MM.1S (cell line): ENCODE data around the gene NETO1.

Experiments used
- DNase-seq: peaks from one replicate; pipeline ENCODE4 v3.0.0-alpha.2; 2015
- H2AFZ ChIP-seq: fragments of 300-600 bp; sonication (generic); 2 replicates; pipeline ENCODE4 v1.6.0; 2016; ENCODE audit warnings: antibody characterized with exemption, low read length
- H3F3A ChIP-seq: fragments of 300-600 bp; sonication (generic); 2 replicates; pipeline ENCODE4 v1.6.1; 2016; ENCODE audit warnings: mild to moderate bottlenecking, antibody characterized with exemption, low read length, moderate library complexity, mixed read lengths; ENCODE audit not compliant: insufficient read depth
- H3K27ac ChIP-seq: fragments of 300-600 bp; sonication (generic); 2 replicates; pipeline ENCODE4 v1.5.1; 2016; ENCODE audit warnings: mild to moderate bottlenecking, low read length
- H3K27me3 ChIP-seq: fragments of 300-600 bp; sonication (generic); replicated peaks from 2 replicates; pipeline ENCODE4 v1.6.0; 2016; ENCODE audit warnings: low read length; ENCODE audit not compliant: insufficient read depth
- H3K36me3 ChIP-seq: fragments of 300-600 bp; sonication (generic); replicated peaks from 2 replicates; pipeline ENCODE4 v1.6.1; 2016; ENCODE audit warnings: mild to moderate bottlenecking, low read length, mixed read lengths; ENCODE audit not compliant: insufficient read depth
- H3K4me1 ChIP-seq: fragments of 300-600 bp; sonication (generic); 2 replicates; pipeline ENCODE4 v1.6.1; 2016; ENCODE audit warnings: low read length, mixed read lengths
- H3K4me2 ChIP-seq: fragments of 300-600 bp; sonication (generic); 2 replicates; pipeline ENCODE4 v1.6.0; 2016; ENCODE audit warnings: low read depth, low read length
- H3K4me3 ChIP-seq: fragments of 300-600 bp; sonication (generic); 2 replicates; pipeline ENCODE4 v1.5.1; 2016; ENCODE audit warnings: low read length, mixed read lengths
- H3K79me2 ChIP-seq: fragments of 300-600 bp; sonication (generic); 2 replicates; pipeline ENCODE4 v1.6.1; 2016; ENCODE audit warnings: mixed run types, low read length, mixed read lengths
- H3K9ac ChIP-seq: fragments of 300-600 bp; sonication (generic); 2 replicates; pipeline ENCODE4 v1.6.1; 2016; ENCODE audit warnings: low read length, mixed read lengths
- H3K9me2 ChIP-seq: fragments of 300-600 bp; sonication (generic); replicated peaks from 2 replicates; pipeline ENCODE4 v1.6.1; 2016; ENCODE audit warnings: mild to moderate bottlenecking, low read length, mixed read lengths; ENCODE audit not compliant: insufficient read depth
- H3K9me3 ChIP-seq: fragments of 300-600 bp; sonication (generic); replicated peaks from 2 replicates; pipeline ENCODE4 v1.6.1; 2016; ENCODE audit warnings: mild to moderate bottlenecking, low read length, mixed read lengths; ENCODE audit not compliant: insufficient read depth
- H4K20me1 ChIP-seq: fragments of 300-600 bp; sonication (generic); 2 replicates; pipeline ENCODE4 v1.6.1; 2016; ENCODE audit warnings: mild to moderate bottlenecking, low read length, moderate library complexity, mixed read lengths; ENCODE audit not compliant: insufficient read depth
- EZH2 ChIP-seq: fragments of 300-600 bp; sonication (generic); optimal IDR thresholded peaks from 2 replicates; pipeline ENCODE3; 2017; ENCODE audit warnings: low read depth, mild to moderate bottlenecking, antibody characterized with exemption, low read length, mixed read lengths
- EZH2phosphoT487 ChIP-seq: fragments of 300-600 bp; sonication (generic); IDR thresholded peaks from 2 replicates; pipeline ENCODE4 v1.6.1; 2018; ENCODE audit warnings: antibody characterized with exemption, low read length
- TF ChIP-seq, protein P1 (sequence below): fragments of 300-600 bp; sonication (generic); IDR thresholded peaks from 2 replicates; pipeline ENCODE4 v1.5.1; 2016; ENCODE audit warnings: antibody characterized with exemption, low read length, mixed read lengths

Gene NETO1

DNA sequence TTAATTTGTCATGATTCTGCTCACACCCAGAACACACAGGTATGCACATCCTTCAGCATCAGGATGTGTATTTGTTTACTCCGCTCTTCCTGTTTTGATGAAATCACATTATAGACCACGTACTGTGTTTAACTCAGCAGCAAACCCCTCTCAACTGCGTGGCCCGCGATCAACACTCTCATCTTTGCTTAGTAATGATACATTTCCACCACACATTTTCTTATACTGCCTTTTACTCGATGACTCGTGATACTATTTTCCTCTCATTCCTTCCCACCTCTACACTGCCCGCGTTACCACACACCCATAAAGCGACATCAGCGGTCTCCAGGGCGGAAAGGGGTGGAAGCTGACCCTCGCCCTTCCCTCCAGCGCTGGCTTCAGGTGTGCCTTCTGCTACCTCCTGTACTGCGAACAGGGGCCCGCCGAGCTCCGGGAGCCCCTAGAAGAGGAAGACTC is 1.3 kb downstream of the NETO1 start:
- no peaks in the 10 kb centered on the region for H3K4me1 ChIP-seq
- no peak overlapping the region for H2AFZ ChIP-seq
- DNase-seq = no peak
- H3K27me3 ChIP-seq = no peaks in the 10 kb centered on the region
- no peaks in the 10 kb centered on the region for H3K9me2 ChIP-seq
- H3K4me3 ChIP-seq = no peak overlapping the region
- no peaks in the 10 kb centered on the region for H3K36me3 ChIP-seq
- H3K79me2 ChIP-seq = no peaks in the 10 kb centered on the region
- no peak overlapping the region for H3K9ac ChIP-seq
- H3K27ac ChIP-seq = no peak overlapping the region
- TF ChIP-seq, protein P1, sequence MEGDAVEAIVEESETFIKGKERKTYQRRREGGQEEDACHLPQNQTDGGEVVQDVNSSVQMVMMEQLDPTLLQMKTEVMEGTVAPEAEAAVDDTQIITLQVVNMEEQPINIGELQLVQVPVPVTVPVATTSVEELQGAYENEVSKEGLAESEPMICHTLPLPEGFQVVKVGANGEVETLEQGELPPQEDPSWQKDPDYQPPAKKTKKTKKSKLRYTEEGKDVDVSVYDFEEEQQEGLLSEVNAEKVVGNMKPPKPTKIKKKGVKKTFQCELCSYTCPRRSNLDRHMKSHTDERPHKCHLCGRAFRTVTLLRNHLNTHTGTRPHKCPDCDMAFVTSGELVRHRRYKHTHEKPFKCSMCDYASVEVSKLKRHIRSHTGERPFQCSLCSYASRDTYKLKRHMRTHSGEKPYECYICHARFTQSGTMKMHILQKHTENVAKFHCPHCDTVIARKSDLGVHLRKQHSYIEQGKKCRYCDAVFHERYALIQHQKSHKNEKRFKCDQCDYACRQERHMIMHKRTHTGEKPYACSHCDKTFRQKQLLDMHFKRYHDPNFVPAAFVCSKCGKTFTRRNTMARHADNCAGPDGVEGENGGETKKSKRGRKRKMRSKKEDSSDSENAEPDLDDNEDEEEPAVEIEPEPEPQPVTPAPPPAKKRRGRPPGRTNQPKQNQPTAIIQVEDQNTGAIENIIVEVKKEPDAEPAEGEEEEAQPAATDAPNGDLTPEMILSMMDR = no peak
- TF ChIP-seq EZH2 (no peak), EZH2phosphoT487 (no peak)
- no peaks in the 10 kb centered on the region for H4K20me1 ChIP-seq
- H3K9me3 ChIP-seq = no peaks in the 10 kb centered on the region
- H3K4me2 ChIP-seq = no peak overlapping the region
- no peaks in the 10 kb centered on the region for H3F3A ChIP-seq

DNA sequence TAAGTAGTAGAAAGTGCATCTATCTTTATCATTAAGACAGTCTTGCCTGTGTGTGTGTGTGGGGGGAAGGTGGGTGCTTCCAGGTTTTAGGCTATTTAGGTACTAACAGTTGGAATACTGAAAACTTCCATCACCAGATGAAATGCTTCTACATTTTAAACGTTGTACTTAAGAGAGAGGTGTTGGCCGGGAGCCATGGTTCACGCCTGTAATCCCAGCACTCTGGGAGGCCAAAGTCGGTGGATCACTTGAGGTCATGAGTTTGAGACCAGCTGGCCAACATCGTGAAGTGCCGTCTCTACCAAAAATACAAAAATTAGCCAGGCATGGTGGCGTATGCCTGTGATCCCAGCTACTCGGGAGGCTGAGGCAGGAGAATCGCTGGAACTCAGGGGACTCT is 4.0 kb downstream of the NETO1 start:
- TF ChIP-seq EZH2phosphoT487 = no peak
- H3K4me2 ChIP-seq = no peak overlapping the region
- no peak for DNase-seq

DNA sequence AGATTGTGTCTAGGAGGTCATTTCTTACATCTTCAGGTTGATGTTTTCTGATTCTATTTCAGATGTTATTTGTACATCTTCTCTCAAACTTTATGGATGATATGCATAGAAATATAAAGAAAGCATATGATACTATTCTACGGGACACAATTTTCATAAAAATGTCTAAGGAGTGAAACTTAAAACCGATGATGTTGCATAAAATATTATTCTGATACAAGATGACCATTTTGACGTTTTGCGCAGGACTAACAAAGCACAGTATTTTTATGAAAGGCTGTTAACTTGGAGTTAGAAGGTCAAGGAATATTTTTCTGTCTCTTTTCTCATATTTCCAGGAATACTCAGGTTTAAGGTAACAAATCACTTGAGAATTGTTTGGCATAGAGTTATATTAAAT is 8.7 kb downstream of the NETO1 start:
- Histone ChIP-seq H3F3A (no peaks in the 10 kb centered on the region), H2AFZ (no peak overlapping the region), H3K27ac (no peak overlapping the region), H3K9ac (no peak overlapping the region), H3K4me2 (no peak overlapping the region), H3K27me3 (no peaks in the 10 kb centered on the region), H3K4me1 (no peaks in the 10 kb centered on the region), H3K4me3 (no peak overlapping the region), H3K9me3 (no peaks in the 10 kb centered on the region), H4K20me1 (no peaks in the 10 kb centered on the region), H3K79me2 (no peaks in the 10 kb centered on the region), H3K9me2 (no peaks in the 10 kb centered on the region), H3K36me3 (no peaks in the 10 kb centered on the region)
- DNase-seq = no peak
- TF ChIP-seq EZH2 = no peak
- TF ChIP-seq, protein P1 = no peak

More for the DNA sequence above, 4.0 kb downstream of the NETO1 start:
- Histone ChIP-seq H3K27me3 (no peaks in the 10 kb centered on the region), H4K20me1 (no peaks in the 10 kb centered on the region), H3F3A (no peaks in the 10 kb centered on the region), H3K9me2 (no peaks in the 10 kb centered on the region), H3K9ac (no peak overlapping the region), H3K4me3 (no peak overlapping the region), H3K9me3 (no peaks in the 10 kb centered on the region), H3K36me3 (no peaks in the 10 kb centered on the region), H3K27ac (no peak overlapping the region), H3K4me1 (no peaks in the 10 kb centered on the region), H2AFZ (no peak overlapping the region), H3K79me2 (no peaks in the 10 kb centered on the region)

DNA sequence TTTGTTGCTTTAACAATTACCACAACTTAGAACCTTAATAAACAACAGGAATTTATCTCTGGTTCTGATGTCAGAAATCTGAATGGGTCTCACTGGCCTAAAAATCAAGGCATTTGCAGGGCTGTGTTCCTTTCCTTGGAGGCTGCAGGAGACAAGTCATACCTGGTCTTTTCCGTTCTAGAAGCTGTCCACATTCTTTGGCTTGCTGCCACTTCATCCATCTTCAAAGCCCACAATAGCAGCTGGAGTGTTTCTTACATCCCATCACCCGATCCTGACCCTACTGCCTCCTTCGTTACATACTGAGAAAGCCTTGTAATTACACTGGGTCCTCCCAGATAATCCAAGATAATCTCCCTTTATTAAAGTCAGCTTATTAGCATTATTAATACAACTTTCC is 18.1 kb downstream of the NETO1 start:
- Histone ChIP-seq H3K4me2 (no peak overlapping the region), H2AFZ (no peak overlapping the region), H3K9me3 (no peaks in the 10 kb centered on the region; the same call in 1 of the 2 replicates), H3K4me3 (no peak overlapping the region), H3K9me2 (no peaks in the 10 kb centered on the region), H3K79me2 (no peaks in the 10 kb centered on the region), H3F3A (peaks cover 18% of the 10 kb centered on the region), H3K9ac (no peak overlapping the region), H3K36me3 (no peaks in the 10 kb centered on the region), H3K27ac (no peak overlapping the region), H3K4me1 (peaks cover 29% of the 10 kb centered on the region), H4K20me1 (no peaks in the 10 kb centered on the region), H3K27me3 (no peaks in the 10 kb centered on the region)
- TF ChIP-seq EZH2 (no peak), EZH2phosphoT487 (no peak)
- TF ChIP-seq, protein P1 = no peak
- DNase-seq = no peak
